HCT116 (cell line): Measurements from ENCODE around the gene ICAM1. TPM values are rescaled to one million over a fixed set of nuclear protein-coding genes. Genes with fewer than 3 reads are reported as not detected.

Experiments used
- ATAC-seq: fragments of 200-7000 bp; cut with Tn5 transposase; 2 replicates; pipeline ENCODE4 v1.9.1; 2020; ENCODE audit warnings: mild to moderate bottlenecking, moderate library complexity
- BruUV-seq: library from RNA; stranded (reverse); fragments of 400-500 nt; replicated peaks from 2 replicates; lab custom pipeline; 2021; lab: Mats Ljungman, UMichigan
- CTCF ChIA-PET: fragments of 300-600 bp; sonication (Branson Sonifier 250); formaldehyde crosslinking; loops from one replicate; lab custom pipeline; 2021; ENCODE audit warnings: antibody characterized with exemption; lab: Charles Lee
- POLR2A ChIA-PET: fragments of 300-600, 350-600 bp; sonication (Branson Sonifier 250); formaldehyde crosslinking; loops from one replicate; lab custom pipeline; 2021; ENCODE audit warnings: antibody characterized with exemption; lab: Charles Lee
- RAD21 ChIA-PET, 2 experiments: fragments of 300-600 bp; sonication (Branson Sonifier 250); formaldehyde crosslinking; loops; one replicate each; lab custom pipeline; 2023; ENCODE audit warnings: low total read pairs in 2 of 2; ENCODE audit not compliant: uncharacterized antibody in 2 of 2, unreplicated experiment in 2 of 2, low non-redundant PET in 1 of 2; lab: Charles Lee
- DNase-seq: peaks from one replicate; pipeline ENCODE4 v3.0.0-alpha.2; 2010; ENCODE audit warnings: low read depth, low spot score
- H2AFZ ChIP-seq: fragments of 200-600 bp; shearing (Covaris generic), sonication (generic); 2 replicates; pipeline ENCODE4 v1.6.1; 2017; ENCODE audit warnings: low read depth, mixed run types, mixed read lengths, antibody characterized with exemption, low read length; ENCODE audit not compliant: poor library complexity, severe bottlenecking
- H3K27ac ChIP-seq: 2 replicates; pipeline ENCODE4 v1.5.1; 2012; ENCODE audit warnings: low read depth, low read length
- H3K27me3 ChIP-seq: fragments of 200-600 bp; sonication (generic); 2 replicates; pipeline ENCODE4 v1.6.1; 2016; ENCODE audit warnings: mixed run types, low read length, mixed read lengths; ENCODE audit not compliant: insufficient read depth
- H3K36me3 ChIP-seq, 2 experiments: fragments of 200-500 bp in 1 of 2; fragments of 200-600 bp in 1 of 2; sonication (Bioruptor generic) in 1 of 2; sonication (generic) in 1 of 2; 2 replicates each; pipeline versions ENCODE4 v1.5.1 to v1.6.1; 2014 to 2016; ENCODE audit warnings: low read length in 2 of 2, inconsistent platforms in 1 of 2, mixed read lengths in 1 of 2, mixed run types in 1 of 2; ENCODE audit not compliant: insufficient read depth in 2 of 2, control insufficient read depth in 1 of 2
- H3K4me1 ChIP-seq, 2 experiments: fragments of 200-600 bp in 1 of 2; sonication (generic) in 1 of 2; 2 replicates each; pipeline versions ENCODE4 v1.5.1 to v1.6.1; 2012 to 2017; ENCODE audit warnings: low read length in 2 of 2, inconsistent platforms in 1 of 2, mild to moderate bottlenecking in 1 of 2, mixed read lengths in 1 of 2, mixed run types in 1 of 2, moderate library complexity in 1 of 2; ENCODE audit not compliant: insufficient read depth in 2 of 2, control insufficient read depth in 1 of 2
- H3K4me2 ChIP-seq: fragments of 200-600 bp; sonication (generic); 2 replicates; pipeline ENCODE4 v1.6.1; 2017; ENCODE audit warnings: mixed run types, low read length, mixed read lengths
- H3K4me3 ChIP-seq, 2 experiments: fragments of 200-600 bp in 1 of 2; sonication (generic) in 1 of 2; replicated peaks in 1 of 2; 2 replicates each; pipeline ENCODE4 v1.5.1; 2011 to 2016; ENCODE audit warnings: low read length in 2 of 2, control low read depth in 1 of 2, low read depth in 1 of 2, mild to moderate bottlenecking in 1 of 2, mixed read lengths in 1 of 2, mixed run types in 1 of 2
- H3K79me2 ChIP-seq: fragments of 200-600 bp; sonication (generic); 2 replicates; pipeline ENCODE4 v1.6.1; 2017; ENCODE audit warnings: mild to moderate bottlenecking, mixed run types, low read length, moderate library complexity, mixed read lengths; ENCODE audit not compliant: insufficient read depth
- H3K9ac ChIP-seq: fragments of 200-600 bp; sonication (generic); 2 replicates; pipeline ENCODE4 v1.6.1; 2016; ENCODE audit warnings: low read length, mixed read lengths
- H3K9me2 ChIP-seq: fragments of 200-600 bp; sonication (generic), shearing (Covaris generic); 2 replicates; pipeline ENCODE4 v1.6.1; 2017; ENCODE audit warnings: mixed run types, mild to moderate bottlenecking, moderate library complexity; ENCODE audit not compliant: insufficient read depth
- H3K9me3 ChIP-seq, 2 experiments: fragments of 200-500 bp in 1 of 2; fragments of 200-600 bp in 1 of 2; sonication (Bioruptor generic) in 1 of 2; sonication (generic) in 1 of 2; 2 replicates each; pipeline ENCODE4 v1.6.1; 2014 to 2017; ENCODE audit warnings: low read length in 2 of 2, mixed read lengths in 2 of 2, inconsistent platforms in 1 of 2, low read depth in 1 of 2, mild to moderate bottlenecking in 1 of 2, mixed run types in 1 of 2, moderate library complexity in 1 of 2; ENCODE audit not compliant: control insufficient read depth in 1 of 2, insufficient read depth in 1 of 2
- H4K20me1 ChIP-seq: fragments of 200-600 bp; sonication (generic), shearing (Covaris generic); 2 replicates; pipeline ENCODE4 v1.6.1; 2017; ENCODE audit warnings: mixed run types, mild to moderate bottlenecking, moderate library complexity; ENCODE audit not compliant: insufficient read depth
- CBX3 ChIP-seq: IDR thresholded peaks from 2 replicates; pipeline ENCODE4 v1.6.1; 2012; ENCODE audit warnings: low read depth
- CEBPB ChIP-seq: IDR thresholded peaks from 2 replicates; pipeline ENCODE4 v1.6.1; 2012; ENCODE audit warnings: low read depth
- EGR1 ChIP-seq: IDR thresholded peaks from 2 replicates; pipeline ENCODE4 v1.6.1; 2012; ENCODE audit warnings: low read depth
- ELF1 ChIP-seq: IDR thresholded peaks from 2 replicates; pipeline ENCODE4 v1.6.1; 2012; ENCODE audit warnings: low read depth, borderline replicate concordance
- EZH2 ChIP-seq: fragments of 200-600 bp; sonication (generic); IDR thresholded peaks from 2 replicates; pipeline ENCODE4 v1.6.1; 2017; ENCODE audit warnings: antibody characterized with exemption, mixed run types
- EZH2phosphoT487 ChIP-seq: fragments of 200-600 bp; IDR thresholded peaks from 2 replicates; pipeline ENCODE4 v1.6.1; 2018; ENCODE audit warnings: antibody characterized with exemption, borderline replicate concordance
- FOSL1 ChIP-seq: IDR thresholded peaks from 2 replicates; pipeline ENCODE4 v1.6.1; 2012; ENCODE audit warnings: low read depth
- JUND ChIP-seq: IDR thresholded peaks from 2 replicates; pipeline ENCODE4 v1.6.1; 2012
- POLR2A ChIP-seq: IDR thresholded peaks from 2 replicates; pipeline ENCODE4 v1.7.0; 2011; ENCODE audit warnings: borderline replicate concordance; ENCODE audit not compliant: insufficient read depth, insufficient read length; ENCODE audit errors: extremely low read depth
- POLR2AphosphoS5 ChIP-seq: IDR thresholded peaks from 2 replicates; pipeline ENCODE4 v1.6.1; 2011; ENCODE audit warnings: mild to moderate bottlenecking, low read depth, low read length, moderate library complexity
- SIN3A ChIP-seq: IDR thresholded peaks from 2 replicates; pipeline ENCODE4 v1.6.1; 2012; ENCODE audit warnings: low read depth
- SP1 ChIP-seq: IDR thresholded peaks from 2 replicates; pipeline ENCODE4 v1.6.1; 2012; ENCODE audit warnings: low read depth
- SRF ChIP-seq: IDR thresholded peaks from 2 replicates; pipeline ENCODE4 v1.6.1; 2012; ENCODE audit warnings: low read depth
- TCF7L2 ChIP-seq: IDR thresholded peaks from 2 replicates; pipeline ENCODE4 v1.7.0; 2011; ENCODE audit warnings: borderline replicate concordance, inconsistent platforms; ENCODE audit not compliant: insufficient read depth, insufficient read length; ENCODE audit errors: extremely low read depth
- intact Hi-C: fragments of 100-400 bp; cut with micrococcal nuclease; formaldehyde crosslinking; loops from 2 replicates; pipeline ENCODE4 v1.10.0; 2022
- total RNA-seq: library from RNA; stranded (reverse); gene quantifications from one replicate; pipeline ENCODE4 v1.2.1, GENCODE V29; 2021; ENCODE audit not compliant: unreplicated experiment
- TF ChIP-seq, protein P1 (sequence below), 3 experiments: fragments of 200-600 bp in 1 of 3; sonication (generic) in 1 of 3; IDR thresholded peaks in 2 of 3; conservative IDR thresholded peaks in 1 of 3; 2 replicates each; pipeline ENCODE4 v1.5.1; 2012 to 2017; ENCODE audit warnings: low read depth in 2 of 3, low read length in 2 of 3, antibody characterized with exemption in 1 of 3, borderline replicate concordance in 1 of 3, control low read depth in 1 of 3, mild to moderate bottlenecking in 1 of 3, mixed read lengths in 1 of 3, mixed run types in 1 of 3, moderate library complexity in 1 of 3; ENCODE audit not compliant: insufficient read depth in 1 of 3
- TF ChIP-seq, protein P2 (sequence below): IDR thresholded peaks from 2 replicates; pipeline ENCODE4 v1.6.1; 2011; ENCODE audit warnings: mild to moderate bottlenecking, low read length, moderate library complexity; ENCODE audit not compliant: insufficient replicate concordance; ENCODE audit errors: extremely low read depth
- TF ChIP-seq, protein P3 (sequence below): IDR thresholded peaks from 2 replicates; pipeline ENCODE4 v1.6.1; 2012
- TF ChIP-seq, protein P4 (sequence below): IDR thresholded peaks from 2 replicates; pipeline ENCODE4 v1.6.1; 2012

Gene ICAM1
- total RNA-seq, 1 experiment from 2014 or later, result 5.0 TPM

DNA sequence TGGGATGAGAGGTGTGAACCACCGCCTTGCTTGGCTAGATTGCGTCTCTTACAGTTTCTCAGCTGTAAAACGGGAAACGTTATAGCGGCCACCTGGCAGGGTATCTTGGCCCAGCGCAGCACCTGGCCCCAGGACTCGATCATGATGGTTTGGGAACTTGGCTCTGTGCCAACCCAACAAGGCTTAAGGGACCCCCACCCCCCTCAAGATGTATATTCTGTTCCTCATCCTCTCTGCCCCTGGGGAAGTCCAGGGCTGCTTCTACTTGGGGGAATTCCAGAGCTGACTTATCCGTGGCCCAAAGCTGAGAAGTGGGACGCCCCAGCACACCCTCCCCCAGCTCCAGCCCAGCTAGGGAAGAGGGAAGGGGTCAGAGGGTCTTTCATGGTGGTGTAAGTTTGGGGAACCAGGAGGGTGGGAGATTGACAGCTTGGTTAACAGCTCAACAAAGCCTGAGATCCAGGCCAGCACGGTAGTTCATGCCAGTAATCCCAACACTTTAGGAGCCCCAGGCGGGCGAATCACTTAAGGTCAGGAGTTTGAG, 695 bp downstream of the ICAM1 start (continued):
- TF ChIP-seq, protein P1, sequence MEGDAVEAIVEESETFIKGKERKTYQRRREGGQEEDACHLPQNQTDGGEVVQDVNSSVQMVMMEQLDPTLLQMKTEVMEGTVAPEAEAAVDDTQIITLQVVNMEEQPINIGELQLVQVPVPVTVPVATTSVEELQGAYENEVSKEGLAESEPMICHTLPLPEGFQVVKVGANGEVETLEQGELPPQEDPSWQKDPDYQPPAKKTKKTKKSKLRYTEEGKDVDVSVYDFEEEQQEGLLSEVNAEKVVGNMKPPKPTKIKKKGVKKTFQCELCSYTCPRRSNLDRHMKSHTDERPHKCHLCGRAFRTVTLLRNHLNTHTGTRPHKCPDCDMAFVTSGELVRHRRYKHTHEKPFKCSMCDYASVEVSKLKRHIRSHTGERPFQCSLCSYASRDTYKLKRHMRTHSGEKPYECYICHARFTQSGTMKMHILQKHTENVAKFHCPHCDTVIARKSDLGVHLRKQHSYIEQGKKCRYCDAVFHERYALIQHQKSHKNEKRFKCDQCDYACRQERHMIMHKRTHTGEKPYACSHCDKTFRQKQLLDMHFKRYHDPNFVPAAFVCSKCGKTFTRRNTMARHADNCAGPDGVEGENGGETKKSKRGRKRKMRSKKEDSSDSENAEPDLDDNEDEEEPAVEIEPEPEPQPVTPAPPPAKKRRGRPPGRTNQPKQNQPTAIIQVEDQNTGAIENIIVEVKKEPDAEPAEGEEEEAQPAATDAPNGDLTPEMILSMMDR (IDR thresholded peaks at IDR 0.05 in 2 of 3, conservative IDR thresholded peaks at IDR 0.05 in 1 of 3; ENCODE audit: borderline replicate concordance in 1 of 3, insufficient read depth in 1 of 3, low read depth in 2 of 3, low read length in 2 of 3), result no peak
- no peak for TF ChIP-seq ELF1
- TF ChIP-seq, protein P2, sequence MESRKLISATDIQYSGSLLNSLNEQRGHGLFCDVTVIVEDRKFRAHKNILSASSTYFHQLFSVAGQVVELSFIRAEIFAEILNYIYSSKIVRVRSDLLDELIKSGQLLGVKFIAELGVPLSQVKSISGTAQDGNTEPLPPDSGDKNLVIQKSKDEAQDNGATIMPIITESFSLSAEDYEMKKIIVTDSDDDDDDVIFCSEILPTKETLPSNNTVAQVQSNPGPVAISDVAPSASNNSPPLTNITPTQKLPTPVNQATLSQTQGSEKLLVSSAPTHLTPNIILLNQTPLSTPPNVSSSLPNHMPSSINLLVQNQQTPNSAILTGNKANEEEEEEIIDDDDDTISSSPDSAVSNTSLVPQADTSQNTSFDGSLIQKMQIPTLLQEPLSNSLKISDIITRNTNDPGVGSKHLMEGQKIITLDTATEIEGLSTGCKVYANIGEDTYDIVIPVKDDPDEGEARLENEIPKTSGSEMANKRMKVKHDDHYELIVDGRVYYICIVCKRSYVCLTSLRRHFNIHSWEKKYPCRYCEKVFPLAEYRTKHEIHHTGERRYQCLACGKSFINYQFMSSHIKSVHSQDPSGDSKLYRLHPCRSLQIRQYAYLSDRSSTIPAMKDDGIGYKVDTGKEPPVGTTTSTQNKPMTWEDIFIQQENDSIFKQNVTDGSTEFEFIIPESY, result no peak
- no peak for TF ChIP-seq TCF7L2
- no peak for TF ChIP-seq JUND
- TF ChIP-seq CBX3, result no peak
- TF ChIP-seq POLR2A, result no peak
- no peak for TF ChIP-seq SIN3A

DNA sequence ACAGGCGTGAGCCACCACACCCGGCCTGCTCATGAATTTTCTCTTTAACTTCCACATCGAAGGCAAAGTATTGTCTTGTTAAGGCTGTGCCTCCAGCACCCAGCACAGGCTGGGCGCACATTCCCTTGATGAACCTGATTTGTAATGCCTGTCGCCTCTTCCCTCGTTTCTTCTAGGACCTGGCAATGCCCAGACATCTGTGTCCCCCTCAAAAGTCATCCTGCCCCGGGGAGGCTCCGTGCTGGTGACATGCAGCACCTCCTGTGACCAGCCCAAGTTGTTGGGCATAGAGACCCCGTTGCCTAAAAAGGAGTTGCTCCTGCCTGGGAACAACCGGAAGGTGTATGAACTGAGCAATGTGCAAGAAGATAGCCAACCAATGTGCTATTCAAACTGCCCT, 3.7 kb downstream of the ICAM1 start:
- intact Hi-C loops, result no loop called here
- ChIA-PET RAD21 (no interaction called here), POLR2A (no interaction called here), CTCF (interaction anchor here (1.4 kb wide), 1 partner anchor 114 kb away, joined by 7 read pairs; no protein-coding TSS in a partner anchor)
- no peak overlapping the region for H2AFZ ChIP-seq
- no peaks in the 10 kb centered on the region for H3K9me2 ChIP-seq
- DNase-seq, result no peak
- no peaks in the 10 kb centered on the region for H3K9me3 ChIP-seq
- H3K27ac ChIP-seq, result no peak overlapping the region
- no peak for ATAC-seq
- no peak overlapping the region for H3K4me2 ChIP-seq
- H3K79me2 ChIP-seq, result no peaks in the 10 kb centered on the region
- H3K27me3 ChIP-seq, result no peaks in the 10 kb centered on the region
- no peak overlapping the region for H3K9ac ChIP-seq
- BruUV-seq, result no TSS peak
- peaks cover 0 to 8% of the 10 kb centered on the region in 2 experiments; a peak in 2 of 4 replicates for H3K36me3 ChIP-seq
- H3K4me3 ChIP-seq, result no peak overlapping the region
- H4K20me1 ChIP-seq, result no peaks in the 10 kb centered on the region
- peaks cover 7 to 20% of the 10 kb centered on the region in 2 experiments; a peak in 3 of 4 replicates for H3K4me1 ChIP-seq
- TF ChIP-seq CEBPB, result no peak
- TF ChIP-seq, protein P2, result no peak
- no peak for TF ChIP-seq FOSL1
- no peak for TF ChIP-seq EZH2
- no peak for TF ChIP-seq SRF
- TF ChIP-seq POLR2AphosphoS5, result no peak
- no peak for TF ChIP-seq SIN3A
- TF ChIP-seq, protein P3, sequence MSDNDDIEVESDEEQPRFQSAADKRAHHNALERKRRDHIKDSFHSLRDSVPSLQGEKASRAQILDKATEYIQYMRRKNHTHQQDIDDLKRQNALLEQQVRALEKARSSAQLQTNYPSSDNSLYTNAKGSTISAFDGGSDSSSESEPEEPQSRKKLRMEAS, result no peak
- no peak for TF ChIP-seq SP1
- no peak for TF ChIP-seq POLR2A
- TF ChIP-seq, protein P4, sequence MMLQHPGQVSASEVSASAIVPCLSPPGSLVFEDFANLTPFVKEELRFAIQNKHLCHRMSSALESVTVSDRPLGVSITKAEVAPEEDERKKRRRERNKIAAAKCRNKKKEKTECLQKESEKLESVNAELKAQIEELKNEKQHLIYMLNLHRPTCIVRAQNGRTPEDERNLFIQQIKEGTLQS, result no peak
- no peak for TF ChIP-seq EGR1
- no peak for TF ChIP-seq EZH2phosphoT487
